GM23338 (cell line): ENCODE data around the gene GRID2. TPM values are rescaled to one million over a fixed set of nuclear protein-coding genes. Genes with fewer than 3 reads are reported as not detected.

Source experiments
- ATAC-seq: fragments of 200-7000 bp; cut with Tn5 transposase; 3 replicates; pipeline ENCODE4 v1.9.1; 2020
- DNase-seq: peaks from one replicate; pipeline ENCODE4 v3.0.0-alpha.2; 2015; ENCODE audit warnings: low spot score
- H2AFZ ChIP-seq: fragments of 200-600 bp; sonication (generic); 2 replicates; pipeline ENCODE4 v1.8.0; 2016; ENCODE audit warnings: antibody characterized with exemption, mild to moderate bottlenecking, moderate library complexity
- H3F3A ChIP-seq: fragments of 200-600 bp; sonication (generic); replicated peaks from 2 replicates; pipeline ENCODE4 v1.8.0; 2017; ENCODE audit warnings: antibody characterized with exemption, mixed run types, low read depth
- H3K27ac ChIP-seq: fragments of 200-600 bp; sonication (generic); 2 replicates; pipeline ENCODE4 v1.6.1; 2016; ENCODE audit warnings: low read depth
- H3K27me3 ChIP-seq: fragments of 200-600 bp; sonication (generic); 2 replicates; pipeline ENCODE4 v1.8.0; 2016; ENCODE audit warnings: mild to moderate bottlenecking, mixed run types, moderate library complexity; ENCODE audit not compliant: insufficient read depth
- H3K36me3 ChIP-seq: fragments of 200-600 bp; sonication (generic); 2 replicates; pipeline ENCODE4 v1.8.0; 2016; ENCODE audit warnings: mild to moderate bottlenecking; ENCODE audit not compliant: insufficient read depth
- H3K4me1 ChIP-seq: fragments of 200-600 bp; sonication (generic); 2 replicates; pipeline ENCODE4 v1.8.0; 2016; ENCODE audit warnings: mild to moderate bottlenecking, moderate library complexity; ENCODE audit not compliant: insufficient read depth
- H3K4me2 ChIP-seq: fragments of 200-600 bp; sonication (generic); 2 replicates; pipeline ENCODE4 v1.7.1; 2017; ENCODE audit warnings: mixed run types
- H3K4me3 ChIP-seq: fragments of 200-600 bp; sonication (generic); 2 replicates; pipeline ENCODE4 v1.6.1; 2016; ENCODE audit warnings: mixed run types
- H3K79me2 ChIP-seq: fragments of 200-600 bp; sonication (generic); replicated peaks from 2 replicates; pipeline ENCODE4 v1.8.0; 2017; ENCODE audit warnings: mild to moderate bottlenecking; ENCODE audit not compliant: insufficient read depth
- H3K9me2 ChIP-seq: fragments of 200-600 bp; sonication (generic); 2 replicates; pipeline ENCODE4 v1.8.0; 2017; ENCODE audit not compliant: insufficient read depth
- H4K20me1 ChIP-seq: fragments of 200-600 bp; sonication (generic); replicated peaks from 2 replicates; pipeline ENCODE4 v1.8.0; 2017; ENCODE audit warnings: mild to moderate bottlenecking; ENCODE audit not compliant: insufficient read depth
- H3K27ac Mint-ChIP-seq: 2 replicates; pipeline ENCODE4 v1.8.0; 2020; ENCODE audit warnings: inconsistent platforms, mild to moderate bottlenecking, moderate library complexity, mixed read lengths
- H3K27me3 Mint-ChIP-seq: 3 replicates; pipeline ENCODE4 v1.8.0; 2022; ENCODE audit warnings: low read depth, mild to moderate bottlenecking, moderate library complexity, mixed read lengths, inconsistent platforms; ENCODE audit not compliant: insufficient read depth, poor library complexity
- H3K36me3 Mint-ChIP-seq: 3 replicates; pipeline ENCODE4 v1.8.0; 2021; ENCODE audit warnings: low read depth, mild to moderate bottlenecking, inconsistent platforms, moderate library complexity, mixed read lengths
- H3K4me1 Mint-ChIP-seq: 3 replicates; pipeline ENCODE4 v1.8.0; 2020; ENCODE audit warnings: mild to moderate bottlenecking, inconsistent platforms, mixed read lengths
- H3K4me3 Mint-ChIP-seq: 3 replicates; pipeline ENCODE4 v1.8.0; 2021; ENCODE audit warnings: moderate library complexity, mild to moderate bottlenecking, inconsistent platforms, mixed read lengths
- H3K9me3 Mint-ChIP-seq: 3 replicates; pipeline ENCODE4 v1.8.0; 2020; ENCODE audit warnings: moderate library complexity, mild to moderate bottlenecking, inconsistent platforms, mixed read lengths
- EZH2phosphoT487 ChIP-seq: fragments of 200-600 bp; sonication (generic); IDR thresholded peaks from one replicate; pipeline ENCODE4 v1.8.1; 2018; ENCODE audit warnings: antibody characterized with exemption; ENCODE audit not compliant: unreplicated experiment
- JUNB ChIP-seq: IDR thresholded peaks from one replicate; pipeline ENCODE4 v1.6.1; 2016; ENCODE audit warnings: antibody characterized with exemption; ENCODE audit not compliant: unreplicated experiment
- NANOG ChIP-seq: IDR thresholded peaks from 2 replicates; pipeline ENCODE4 v1.6.1; 2016; ENCODE audit warnings: antibody characterized with exemption, borderline replicate concordance
- POLR2AphosphoS5 ChIP-seq: IDR thresholded peaks from 2 replicates; pipeline ENCODE4 v1.6.1; 2016; ENCODE audit warnings: antibody characterized with exemption, low read depth
- STAT1 ChIP-seq: IDR thresholded peaks from one replicate; pipeline ENCODE4 v1.6.1; 2016; ENCODE audit warnings: antibody characterized with exemption; ENCODE audit not compliant: unreplicated experiment
- ZNF114 ChIP-seq: fragments of 250-450 bp; sonication (Bioruptor Pico); IDR thresholded peaks from 2 replicates; pipeline ENCODE4 v1.5.0; 2020; ENCODE audit warnings: mild to moderate bottlenecking, moderate library complexity
- ZNF331 ChIP-seq: fragments of 250-450 bp; sonication (Bioruptor Pico); IDR thresholded peaks from 2 replicates; pipeline ENCODE4 v1.5.0; 2020; ENCODE audit warnings: low read depth, mild to moderate bottlenecking, moderate library complexity
- polyA plus RNA-seq: library from polyadenylated mRNA; unstranded; fragments of >200 nt; fragmentation: Nextera tagmentation; extraction: Ambion mirVana; gene quantifications from 2 replicates; pipeline ENCODE4 v1.2.1, GENCODE V29; 2016
- total RNA-seq: library from RNA; depleted of rRNA; stranded (reverse); fragments of >200 nt; shearing (Covaris generic); gene quantifications from 2 replicates; pipeline ENCODE4 v1.2.3, GENCODE V29; 2014
- TF ChIP-seq, protein P1 (sequence below): IDR thresholded peaks from 2 replicates; pipeline ENCODE4 v1.6.1; 2016; ENCODE audit warnings: antibody characterized with exemption
- TF ChIP-seq, protein P2 (sequence below): IDR thresholded peaks from one replicate; pipeline ENCODE4 v1.6.1; 2018; ENCODE audit warnings: antibody characterized with exemption; ENCODE audit not compliant: unreplicated experiment
- TF ChIP-seq, protein P3 (sequence below), 2 experiments: fragments of 200-600 bp in 1 of 2; sonication (generic) in 1 of 2; conservative IDR thresholded peaks; 2 replicates each; pipeline versions ENCODE4 v1.5.1 to v1.6.1; 2016 to 2017; ENCODE audit warnings: antibody characterized with exemption in 2 of 2, low read depth in 2 of 2, mild to moderate bottlenecking in 2 of 2, moderate library complexity in 1 of 2
- TF ChIP-seq, protein P4 (sequence below): fragments of 250-450 bp; sonication (Bioruptor Pico); IDR thresholded peaks from 2 replicates; pipeline ENCODE4 v1.5.0; 2020; ENCODE audit warnings: mild to moderate bottlenecking, moderate library complexity

The GRID2 gene
- total and polyA plus RNA-seq, 2 experiments from 2014 or later: 19.9 to 65.4 TPM

DNA sequence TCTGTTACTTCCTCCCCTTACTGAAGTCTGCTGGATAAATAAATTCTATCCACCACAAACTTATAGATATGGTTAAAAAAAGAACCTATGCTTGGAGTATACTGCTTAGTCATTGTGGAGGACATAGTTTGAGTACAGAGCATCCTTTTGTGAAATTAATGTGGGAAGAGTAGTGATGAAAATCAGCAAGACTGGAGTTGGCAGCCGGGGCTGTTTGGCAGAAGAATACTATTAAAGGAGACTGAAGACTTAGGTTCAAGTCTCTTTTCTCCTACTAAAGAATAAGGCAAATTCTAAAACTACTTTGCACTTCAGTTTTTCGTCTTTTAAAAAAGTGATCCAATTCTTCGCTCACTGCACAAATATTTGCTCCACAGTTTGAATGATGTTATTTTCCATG, 1198.2 kb downstream of the GRID2 start:
- H3K4me1 Mint-ChIP-seq: peaks cover 38% of the 10 kb centered on the region
- H3K27me3 ChIP-seq: no peaks in the 10 kb centered on the region

More for the DNA sequence above, 1198.2 kb downstream of the GRID2 start:
- H3K27me3 Mint-ChIP-seq: no peaks in the 10 kb centered on the region
- H3K27ac Mint-ChIP-seq: peak overlapping the region; percentile 22; the same call in 1 of the 2 replicates
- Histone ChIP-seq H3K27ac (no peak overlapping the region), H3K4me2 (no peak overlapping the region), H3K36me3 (no peaks in the 10 kb centered on the region), H3K79me2 (no peaks in the 10 kb centered on the region), H3K9me2 (0 out of 2 replicates have a peak, but pooled peaks cover 3% of the 10 kb centered on the region), H3K4me1 (peaks cover 17% of the 10 kb centered on the region), H3K4me3 (no peak overlapping the region), H4K20me1 (no peaks in the 10 kb centered on the region), H2AFZ (no peak overlapping the region), H3F3A (no peaks in the 10 kb centered on the region)
- no peak overlapping the region for H3K4me3 Mint-ChIP-seq
- no peaks in the 10 kb centered on the region for H3K9me3 Mint-ChIP-seq
- no peak for TF ChIP-seq STAT1
- TF ChIP-seq, protein P1, sequence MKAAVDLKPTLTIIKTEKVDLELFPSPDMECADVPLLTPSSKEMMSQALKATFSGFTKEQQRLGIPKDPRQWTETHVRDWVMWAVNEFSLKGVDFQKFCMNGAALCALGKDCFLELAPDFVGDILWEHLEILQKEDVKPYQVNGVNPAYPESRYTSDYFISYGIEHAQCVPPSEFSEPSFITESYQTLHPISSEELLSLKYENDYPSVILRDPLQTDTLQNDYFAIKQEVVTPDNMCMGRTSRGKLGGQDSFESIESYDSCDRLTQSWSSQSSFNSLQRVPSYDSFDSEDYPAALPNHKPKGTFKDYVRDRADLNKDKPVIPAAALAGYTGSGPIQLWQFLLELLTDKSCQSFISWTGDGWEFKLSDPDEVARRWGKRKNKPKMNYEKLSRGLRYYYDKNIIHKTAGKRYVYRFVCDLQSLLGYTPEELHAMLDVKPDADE: no peak
- no peak for TF ChIP-seq ZNF331 (CRISPR knock-in tag)
- TF ChIP-seq, protein P2, sequence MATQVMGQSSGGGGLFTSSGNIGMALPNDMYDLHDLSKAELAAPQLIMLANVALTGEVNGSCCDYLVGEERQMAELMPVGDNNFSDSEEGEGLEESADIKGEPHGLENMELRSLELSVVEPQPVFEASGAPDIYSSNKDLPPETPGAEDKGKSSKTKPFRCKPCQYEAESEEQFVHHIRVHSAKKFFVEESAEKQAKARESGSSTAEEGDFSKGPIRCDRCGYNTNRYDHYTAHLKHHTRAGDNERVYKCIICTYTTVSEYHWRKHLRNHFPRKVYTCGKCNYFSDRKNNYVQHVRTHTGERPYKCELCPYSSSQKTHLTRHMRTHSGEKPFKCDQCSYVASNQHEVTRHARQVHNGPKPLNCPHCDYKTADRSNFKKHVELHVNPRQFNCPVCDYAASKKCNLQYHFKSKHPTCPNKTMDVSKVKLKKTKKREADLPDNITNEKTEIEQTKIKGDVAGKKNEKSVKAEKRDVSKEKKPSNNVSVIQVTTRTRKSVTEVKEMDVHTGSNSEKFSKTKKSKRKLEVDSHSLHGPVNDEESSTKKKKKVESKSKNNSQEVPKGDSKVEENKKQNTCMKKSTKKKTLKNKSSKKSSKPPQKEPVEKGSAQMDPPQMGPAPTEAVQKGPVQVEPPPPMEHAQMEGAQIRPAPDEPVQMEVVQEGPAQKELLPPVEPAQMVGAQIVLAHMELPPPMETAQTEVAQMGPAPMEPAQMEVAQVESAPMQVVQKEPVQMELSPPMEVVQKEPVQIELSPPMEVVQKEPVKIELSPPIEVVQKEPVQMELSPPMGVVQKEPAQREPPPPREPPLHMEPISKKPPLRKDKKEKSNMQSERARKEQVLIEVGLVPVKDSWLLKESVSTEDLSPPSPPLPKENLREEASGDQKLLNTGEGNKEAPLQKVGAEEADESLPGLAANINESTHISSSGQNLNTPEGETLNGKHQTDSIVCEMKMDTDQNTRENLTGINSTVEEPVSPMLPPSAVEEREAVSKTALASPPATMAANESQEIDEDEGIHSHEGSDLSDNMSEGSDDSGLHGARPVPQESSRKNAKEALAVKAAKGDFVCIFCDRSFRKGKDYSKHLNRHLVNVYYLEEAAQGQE: no peak
- no peak for TF ChIP-seq POLR2AphosphoS5
- TF ChIP-seq JUNB: no peak
- no peak for TF ChIP-seq NANOG
- no peak for TF ChIP-seq EZH2phosphoT487
- TF ChIP-seq, protein P3, sequence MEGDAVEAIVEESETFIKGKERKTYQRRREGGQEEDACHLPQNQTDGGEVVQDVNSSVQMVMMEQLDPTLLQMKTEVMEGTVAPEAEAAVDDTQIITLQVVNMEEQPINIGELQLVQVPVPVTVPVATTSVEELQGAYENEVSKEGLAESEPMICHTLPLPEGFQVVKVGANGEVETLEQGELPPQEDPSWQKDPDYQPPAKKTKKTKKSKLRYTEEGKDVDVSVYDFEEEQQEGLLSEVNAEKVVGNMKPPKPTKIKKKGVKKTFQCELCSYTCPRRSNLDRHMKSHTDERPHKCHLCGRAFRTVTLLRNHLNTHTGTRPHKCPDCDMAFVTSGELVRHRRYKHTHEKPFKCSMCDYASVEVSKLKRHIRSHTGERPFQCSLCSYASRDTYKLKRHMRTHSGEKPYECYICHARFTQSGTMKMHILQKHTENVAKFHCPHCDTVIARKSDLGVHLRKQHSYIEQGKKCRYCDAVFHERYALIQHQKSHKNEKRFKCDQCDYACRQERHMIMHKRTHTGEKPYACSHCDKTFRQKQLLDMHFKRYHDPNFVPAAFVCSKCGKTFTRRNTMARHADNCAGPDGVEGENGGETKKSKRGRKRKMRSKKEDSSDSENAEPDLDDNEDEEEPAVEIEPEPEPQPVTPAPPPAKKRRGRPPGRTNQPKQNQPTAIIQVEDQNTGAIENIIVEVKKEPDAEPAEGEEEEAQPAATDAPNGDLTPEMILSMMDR (conservative IDR thresholded peaks at IDR 0.05; ENCODE audit: low read depth in 2 of 2): no peak
- TF ChIP-seq, protein P4, sequence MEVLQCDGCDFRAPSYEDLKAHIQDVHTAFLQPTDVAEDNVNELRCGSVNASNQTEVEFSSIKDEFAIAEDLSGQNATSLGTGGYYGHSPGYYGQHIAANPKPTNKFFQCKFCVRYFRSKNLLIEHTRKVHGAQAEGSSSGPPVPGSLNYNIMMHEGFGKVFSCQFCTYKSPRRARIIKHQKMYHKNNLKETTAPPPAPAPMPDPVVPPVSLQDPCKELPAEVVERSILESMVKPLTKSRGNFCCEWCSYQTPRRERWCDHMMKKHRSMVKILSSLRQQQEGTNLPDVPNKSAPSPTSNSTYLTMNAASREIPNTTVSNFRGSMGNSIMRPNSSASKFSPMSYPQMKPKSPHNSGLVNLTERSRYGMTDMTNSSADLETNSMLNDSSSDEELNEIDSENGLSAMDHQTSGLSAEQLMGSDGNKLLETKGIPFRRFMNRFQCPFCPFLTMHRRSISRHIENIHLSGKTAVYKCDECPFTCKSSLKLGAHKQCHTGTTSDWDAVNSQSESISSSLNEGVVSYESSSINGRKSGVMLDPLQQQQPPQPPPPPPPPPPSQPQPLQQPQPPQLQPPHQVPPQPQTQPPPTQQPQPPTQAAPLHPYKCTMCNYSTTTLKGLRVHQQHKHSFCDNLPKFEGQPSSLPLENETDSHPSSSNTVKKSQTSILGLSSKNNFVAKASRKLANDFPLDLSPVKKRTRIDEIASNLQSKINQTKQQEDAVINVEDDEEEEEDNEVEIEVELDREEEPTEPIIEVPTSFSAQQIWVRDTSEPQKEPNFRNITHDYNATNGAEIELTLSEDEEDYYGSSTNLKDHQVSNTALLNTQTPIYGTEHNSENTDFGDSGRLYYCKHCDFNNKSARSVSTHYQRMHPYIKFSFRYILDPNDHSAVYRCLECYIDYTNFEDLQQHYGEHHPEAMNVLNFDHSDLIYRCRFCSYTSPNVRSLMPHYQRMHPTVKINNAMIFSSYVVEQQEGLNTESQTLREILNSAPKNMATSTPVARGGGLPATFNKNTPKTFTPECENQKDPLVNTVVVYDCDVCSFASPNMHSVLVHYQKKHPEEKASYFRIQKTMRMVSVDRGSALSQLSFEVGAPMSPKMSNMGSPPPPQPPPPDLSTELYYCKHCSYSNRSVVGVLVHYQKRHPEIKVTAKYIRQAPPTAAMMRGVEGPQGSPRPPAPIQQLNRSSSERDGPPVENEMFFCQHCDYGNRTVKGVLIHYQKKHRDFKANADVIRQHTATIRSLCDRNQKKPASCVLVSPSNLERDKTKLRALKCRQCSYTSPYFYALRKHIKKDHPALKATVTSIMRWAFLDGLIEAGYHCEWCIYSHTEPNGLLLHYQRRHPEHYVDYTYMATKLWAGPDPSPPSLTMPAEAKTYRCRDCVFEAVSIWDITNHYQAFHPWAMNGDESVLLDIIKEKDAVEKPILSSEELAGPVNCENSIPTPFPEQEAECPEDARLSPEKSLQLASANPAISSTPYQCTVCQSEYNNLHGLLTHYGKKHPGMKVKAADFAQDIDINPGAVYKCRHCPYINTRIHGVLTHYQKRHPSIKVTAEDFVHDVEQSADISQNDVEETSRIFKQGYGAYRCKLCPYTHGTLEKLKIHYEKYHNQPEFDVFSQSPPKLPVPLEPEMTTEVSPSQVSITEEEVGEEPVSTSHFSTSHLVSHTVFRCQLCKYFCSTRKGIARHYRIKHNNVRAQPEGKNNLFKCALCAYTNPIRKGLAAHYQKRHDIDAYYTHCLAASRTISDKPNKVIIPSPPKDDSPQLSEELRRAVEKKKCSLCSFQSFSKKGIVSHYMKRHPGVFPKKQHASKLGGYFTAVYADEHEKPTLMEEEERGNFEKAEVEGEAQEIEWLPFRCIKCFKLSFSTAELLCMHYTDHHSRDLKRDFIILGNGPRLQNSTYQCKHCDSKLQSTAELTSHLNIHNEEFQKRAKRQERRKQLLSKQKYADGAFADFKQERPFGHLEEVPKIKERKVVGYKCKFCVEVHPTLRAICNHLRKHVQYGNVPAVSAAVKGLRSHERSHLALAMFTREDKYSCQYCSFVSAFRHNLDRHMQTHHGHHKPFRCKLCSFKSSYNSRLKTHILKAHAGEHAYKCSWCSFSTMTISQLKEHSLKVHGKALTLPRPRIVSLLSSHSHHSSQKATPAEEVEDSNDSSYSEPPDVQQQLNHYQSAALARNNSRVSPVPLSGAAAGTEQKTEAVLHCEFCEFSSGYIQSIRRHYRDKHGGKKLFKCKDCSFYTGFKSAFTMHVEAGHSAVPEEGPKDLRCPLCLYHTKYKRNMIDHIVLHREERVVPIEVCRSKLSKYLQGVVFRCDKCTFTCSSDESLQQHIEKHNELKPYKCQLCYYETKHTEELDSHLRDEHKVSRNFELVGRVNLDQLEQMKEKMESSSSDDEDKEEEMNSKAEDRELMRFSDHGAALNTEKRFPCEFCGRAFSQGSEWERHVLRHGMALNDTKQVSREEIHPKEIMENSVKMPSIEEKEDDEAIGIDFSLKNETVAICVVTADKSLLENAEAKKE (CRISPR knock-in tag): no peak
- no peak for TF ChIP-seq ZNF114 (CRISPR knock-in tag)
- DNase-seq (no peak), ATAC-seq (no peak)
- H3K36me3 Mint-ChIP-seq: no peaks in the 10 kb centered on the region
